HG03442 (cell line): ENCODE results near the gene ATXN1.
"Not testable (repeated sequence)": the region's sequence is repeated elsewhere in the genome, so short reads cannot be mapped to it uniquely, and the experiment has no call there.

Experiments
- ATAC-seq: cut with Tn5 transposase; IDR thresholded peaks from one replicate; pipeline ENCODE4 v1.9.1; 2021; ENCODE audit warnings: mild to moderate bottlenecking, moderate library complexity; ENCODE audit not compliant: unreplicated experiment

ATXN1 gene

DNA sequence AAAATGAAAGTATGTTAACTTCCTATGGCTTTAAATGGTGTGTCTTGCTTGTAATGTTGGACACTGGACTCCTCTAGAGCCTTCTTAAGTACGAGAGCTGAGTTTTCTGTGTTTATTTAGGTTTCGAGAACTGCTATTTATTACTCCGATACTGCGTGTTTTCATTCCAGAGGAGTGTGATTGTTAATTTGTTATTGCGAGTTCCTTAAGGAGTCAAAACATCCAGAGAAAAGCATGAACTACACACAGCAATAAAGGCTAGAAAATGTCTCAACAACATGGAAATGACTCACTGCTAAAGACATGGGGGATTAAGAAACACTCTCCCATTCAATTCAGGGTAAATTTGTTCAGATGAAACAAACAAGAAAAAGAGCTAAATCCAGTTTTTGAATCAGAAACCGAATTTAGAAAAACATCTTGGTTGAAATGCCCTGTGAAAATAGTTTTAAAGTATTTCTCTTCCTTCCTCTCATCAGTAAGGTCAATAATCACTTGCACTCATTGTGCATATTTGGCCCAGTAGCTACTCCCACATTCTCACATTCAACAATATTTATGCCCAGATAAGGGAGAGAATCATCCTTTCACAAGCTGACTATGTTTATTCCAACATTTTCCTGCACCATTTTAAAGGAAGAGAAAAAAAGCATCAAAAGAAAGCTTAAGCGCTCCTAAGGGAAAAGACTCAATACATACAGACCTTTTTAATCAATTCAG, 36.0 kb downstream of the ATXN1 start:
- ATAC-seq: no peak

GRCh38 chr6:16723826-16724225, 37.4 kb downstream of the ATXN1 start:
- no peak for ATAC-seq

GRCh38 chr6:16723402-16723801, 37.9 kb downstream of the ATXN1 start:
- ATAC-seq: no peak

- no peak for ATAC-seq
Observed at GRCh38 chr6:16722630-16723029, 38.6 kb downstream of the ATXN1 start.

DNA sequence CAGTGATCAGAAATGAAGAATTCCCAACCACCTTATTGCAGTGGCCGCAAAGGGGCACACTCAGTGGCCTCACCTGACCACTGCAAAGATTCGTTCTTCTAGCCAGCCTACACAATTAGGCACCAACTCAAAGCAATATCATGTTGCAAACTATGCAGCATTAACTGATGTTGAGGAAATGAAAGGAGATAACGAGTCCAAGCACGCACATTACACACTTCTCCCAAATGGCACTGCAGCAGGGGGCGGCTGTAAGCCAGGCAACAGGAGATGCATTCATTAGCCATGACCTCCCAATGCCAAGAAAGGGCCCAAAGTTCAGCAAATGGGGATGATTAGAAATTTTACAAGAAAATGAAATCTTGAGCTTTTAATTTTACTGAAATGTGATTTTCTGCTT, 39.3 kb downstream of the ATXN1 start:
- ATAC-seq: no peak

DNA sequence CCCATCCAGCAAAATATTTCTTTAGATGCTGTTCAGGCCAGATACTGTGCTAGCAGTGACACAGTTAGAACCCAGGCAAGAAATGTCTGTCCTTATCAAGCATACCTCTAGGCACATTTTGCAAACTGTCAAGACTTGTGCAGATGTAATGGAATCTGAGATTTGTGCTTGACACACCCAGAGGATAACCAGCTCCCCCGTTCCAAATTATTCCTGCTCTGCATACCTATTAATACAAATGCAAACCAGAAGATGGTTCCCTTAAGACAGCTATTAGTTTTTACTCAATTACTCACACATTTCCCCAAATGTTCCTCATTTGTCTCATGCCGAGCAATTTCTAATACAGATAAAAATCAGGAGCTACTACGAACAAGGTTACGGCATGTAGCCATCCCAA, 40.4 kb downstream of the ATXN1 start:
- ATAC-seq: no peak

DNA sequence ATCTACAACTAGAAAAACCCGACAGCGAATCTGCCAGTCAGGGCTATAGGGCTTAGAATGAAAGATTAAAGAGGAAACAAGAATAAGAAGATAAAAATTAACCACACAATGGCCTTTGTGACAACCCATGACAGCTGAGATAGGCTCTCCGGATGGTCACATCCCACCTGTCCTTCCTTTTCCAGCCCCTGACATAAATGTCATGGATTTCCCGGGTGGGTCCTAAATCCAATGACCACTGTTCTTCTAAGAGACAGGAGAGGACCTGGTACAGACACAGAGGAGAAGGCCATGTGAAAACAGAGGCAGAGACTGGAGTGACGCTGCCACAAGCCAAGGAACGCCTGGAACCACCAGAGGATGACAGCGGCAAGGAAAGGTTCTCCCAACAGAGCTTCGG, 41.8 kb downstream of the ATXN1 start:
- ATAC-seq: no peak

DNA sequence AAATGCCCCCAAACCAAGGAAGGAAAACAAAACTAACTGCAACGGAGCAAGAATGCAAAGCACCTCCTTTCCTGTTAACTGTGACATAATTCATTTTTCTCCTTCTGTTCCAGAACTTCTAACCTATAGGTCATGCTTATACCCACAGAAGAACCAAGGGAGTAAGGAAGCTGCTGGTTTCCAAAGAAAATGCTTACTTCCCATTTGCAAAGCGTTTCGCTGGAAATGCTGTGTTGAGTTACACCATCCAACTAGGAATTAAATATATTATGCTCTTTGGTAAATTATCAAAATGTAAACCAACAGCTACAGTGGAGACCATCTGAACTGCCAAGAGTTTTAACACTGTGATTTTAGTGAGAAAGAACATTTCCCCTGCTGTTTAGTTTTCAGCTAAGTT, 42.9 kb downstream of the ATXN1 start:
- no peak for ATAC-seq

DNA sequence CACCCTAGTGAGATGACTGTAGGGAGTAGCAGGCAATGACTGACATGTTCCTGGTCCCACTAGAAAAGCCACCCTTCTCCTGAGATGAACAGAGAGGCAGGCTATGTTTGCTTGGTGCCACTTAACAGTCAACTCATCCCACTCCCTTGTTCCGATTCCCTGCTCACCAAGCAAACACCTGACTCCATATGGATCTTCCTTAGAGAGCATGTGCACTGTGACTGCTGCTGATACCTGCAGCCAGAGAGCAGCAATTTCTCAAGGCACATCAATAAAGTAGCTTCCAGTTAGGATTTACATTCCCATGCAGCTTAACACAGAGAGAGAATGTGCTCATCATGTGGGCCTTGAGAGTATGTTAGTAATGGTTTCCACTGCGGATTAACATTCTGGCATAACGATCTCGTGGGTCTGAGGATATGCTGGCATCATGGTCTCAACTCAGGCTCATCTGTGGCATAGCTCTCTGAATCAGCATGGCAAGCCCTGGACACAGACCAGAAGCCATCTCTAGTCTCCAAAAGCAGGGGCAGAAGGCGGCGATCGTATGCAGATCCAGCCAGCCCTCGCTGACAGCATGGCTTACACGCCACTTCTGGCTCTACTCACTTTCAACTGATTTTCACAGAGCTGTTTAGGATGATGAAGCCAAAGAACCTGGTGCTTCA, 43.9 kb downstream of the ATXN1 start:
- ATAC-seq: no peak

- no peak for ATAC-seq
Observed at GRCh38 chr6:16716321-16716858, 44.9 kb downstream of the ATXN1 start.

- ATAC-seq: no peak
Observed at GRCh38 chr6:16713597-16713996, 47.7 kb downstream of the ATXN1 start.

GRCh38 chr6:16712931-16713484, 48.3 kb downstream of the ATXN1 start:
- ATAC-seq: peak; percentile 27

- peak; percentile 73 for ATAC-seq
Observed at GRCh38 chr6:16712255-16712930, 48.9 kb downstream of the ATXN1 start.

GRCh38 chr6:16711546-16712254, 49.6 kb downstream of the ATXN1 start:
- no peak for ATAC-seq

- ATAC-seq: peak; percentile 49
Observed at GRCh38 chr6:16706911-16707783, 54.1 kb downstream of the ATXN1 start.

GRCh38 chr6:16706491-16706890, 54.8 kb downstream of the ATXN1 start:
- ATAC-seq: not testable (repeated sequence)

DNA sequence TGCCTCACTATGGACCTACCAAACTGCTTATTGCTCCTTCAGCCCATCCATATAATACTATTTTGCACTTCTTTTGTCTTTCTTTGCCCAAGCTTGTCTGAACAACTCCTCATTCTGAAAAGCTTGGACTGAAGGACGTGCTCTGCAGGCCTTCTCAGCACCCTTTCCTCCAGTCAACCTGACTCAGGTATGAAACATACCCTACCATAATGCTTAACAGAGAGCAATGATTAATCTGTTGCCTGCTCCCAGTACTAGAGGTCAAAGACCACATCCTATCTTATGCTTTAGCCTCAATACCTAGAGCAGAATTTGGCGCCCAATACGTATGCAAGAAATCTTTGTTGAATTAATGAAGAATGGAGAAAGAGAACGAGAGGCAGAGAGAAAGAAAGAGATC, 55.2 kb downstream of the ATXN1 start:
- no peak for ATAC-seq

DNA sequence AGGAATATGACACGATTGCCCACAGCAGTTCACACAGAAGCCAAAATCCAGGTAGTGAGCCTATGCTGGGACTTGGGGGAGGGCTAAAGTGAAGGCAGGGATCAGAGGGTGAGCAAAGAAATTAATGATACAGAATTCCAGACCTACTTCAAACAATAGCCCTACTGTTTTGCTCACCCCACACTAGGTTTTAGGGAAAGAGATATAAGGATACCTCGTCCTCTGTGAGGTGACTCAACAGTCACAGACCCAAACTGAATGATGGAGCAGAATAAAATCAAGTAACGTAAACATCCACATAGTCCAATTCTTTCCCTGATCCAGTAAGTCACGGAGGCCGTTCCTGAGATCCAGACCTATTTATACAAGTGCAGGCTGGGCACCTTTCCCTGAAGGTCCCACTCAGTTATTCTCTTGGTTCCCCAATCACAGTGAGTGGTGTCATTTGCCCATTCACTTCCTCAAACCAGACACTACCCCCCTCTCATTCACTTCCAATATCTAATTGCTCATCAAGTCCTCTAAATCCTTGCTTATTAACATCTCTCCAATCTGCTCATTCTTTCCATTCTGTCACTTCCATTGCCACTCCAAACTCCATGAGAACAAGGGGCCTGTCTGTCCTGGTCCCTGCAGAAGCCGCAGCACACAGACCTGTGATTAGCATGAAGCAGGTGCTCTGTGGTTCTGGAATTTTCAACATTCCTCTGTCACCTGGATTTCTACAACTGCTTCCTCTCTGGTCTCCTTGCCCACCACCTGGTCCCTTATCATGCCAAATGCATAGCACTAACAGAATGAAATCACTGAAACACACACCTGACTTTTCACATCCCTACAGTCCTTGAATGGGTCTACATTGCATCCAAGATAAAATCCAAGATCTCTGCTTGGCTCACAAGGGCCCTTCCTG, 55.9 kb downstream of the ATXN1 start:
- ATAC-seq: no peak
